CD4-positive, alpha-beta T cell treated with Interleukin-10 for 1 hour (primary cell): ENCODE measurements around the gene AADACL3.

Source experiments
- DNase-seq: peaks from one replicate; pipeline ENCODE4 v3.0.0-alpha.2; 2020

Gene AADACL3

DNA sequence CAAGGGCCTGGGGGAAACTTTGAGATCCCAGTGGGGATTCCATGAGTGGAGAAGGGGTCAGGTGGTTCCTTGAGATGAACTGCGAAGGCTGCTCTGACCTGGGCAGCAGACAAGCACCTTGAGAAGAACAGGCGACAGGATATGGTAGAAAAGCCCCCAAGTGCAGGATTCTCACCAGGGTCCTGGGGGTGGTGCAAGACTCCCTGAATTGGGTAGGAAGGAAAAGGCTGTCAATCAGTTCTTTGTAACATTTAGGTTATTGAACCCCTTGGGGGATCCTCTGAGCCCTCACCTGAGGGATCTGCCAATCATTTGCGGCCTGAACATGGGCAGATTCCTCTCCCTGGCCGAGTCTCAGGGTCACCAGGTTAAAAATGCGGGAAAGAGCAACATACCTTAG lies 55.3 kb downstream of the AADACL3 start:
- no peak for DNase-seq

DNA sequence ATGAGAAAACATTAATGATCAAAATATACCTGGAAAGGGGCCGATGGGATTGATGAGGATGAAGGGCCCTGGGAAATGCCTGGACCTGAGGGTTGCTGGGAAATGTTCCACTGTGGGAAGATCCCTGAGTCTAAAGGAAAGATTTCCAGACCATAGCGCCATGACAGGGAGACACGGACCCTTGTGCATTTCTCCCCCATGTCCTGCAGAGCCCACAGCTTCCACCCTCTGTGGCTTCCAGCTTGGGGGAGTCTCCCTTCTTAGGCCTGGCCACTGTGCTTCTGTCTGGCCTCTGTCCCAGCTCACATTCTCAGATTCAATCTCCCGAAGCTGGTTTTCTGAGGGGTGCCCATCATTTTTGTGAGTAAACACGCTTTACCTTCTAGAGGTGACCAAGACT lies 56.6 kb downstream of the AADACL3 start:
- no peak for DNase-seq

DNA sequence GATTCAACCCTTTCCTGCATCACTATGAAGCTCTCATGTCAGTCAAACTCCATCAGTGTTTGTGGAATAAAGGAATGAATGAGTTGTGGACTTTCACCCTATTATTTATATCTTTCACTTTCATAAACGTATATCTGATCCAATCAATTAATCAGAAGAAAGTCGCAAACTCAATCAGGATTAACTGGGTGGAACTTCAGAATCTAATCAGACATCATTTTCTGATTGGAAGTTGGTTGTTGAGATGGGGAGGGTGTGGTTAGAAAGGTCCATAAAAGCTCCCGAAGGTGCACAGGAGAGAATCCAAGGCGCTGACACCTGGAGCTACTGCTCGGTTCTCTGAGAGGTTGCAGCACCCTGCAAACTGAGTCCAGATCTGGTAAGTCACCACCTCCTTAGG lies 57.5 kb downstream of the AADACL3 start, which contains the start of gene PRAMEF12:
TSS of gene PRAMEF12 (plus strand) at position 301 of the 400 bp plus-strand sequence. CDS start 1,130 bp downstream, outside the sequence.
- no peak for DNase-seq

DNA sequence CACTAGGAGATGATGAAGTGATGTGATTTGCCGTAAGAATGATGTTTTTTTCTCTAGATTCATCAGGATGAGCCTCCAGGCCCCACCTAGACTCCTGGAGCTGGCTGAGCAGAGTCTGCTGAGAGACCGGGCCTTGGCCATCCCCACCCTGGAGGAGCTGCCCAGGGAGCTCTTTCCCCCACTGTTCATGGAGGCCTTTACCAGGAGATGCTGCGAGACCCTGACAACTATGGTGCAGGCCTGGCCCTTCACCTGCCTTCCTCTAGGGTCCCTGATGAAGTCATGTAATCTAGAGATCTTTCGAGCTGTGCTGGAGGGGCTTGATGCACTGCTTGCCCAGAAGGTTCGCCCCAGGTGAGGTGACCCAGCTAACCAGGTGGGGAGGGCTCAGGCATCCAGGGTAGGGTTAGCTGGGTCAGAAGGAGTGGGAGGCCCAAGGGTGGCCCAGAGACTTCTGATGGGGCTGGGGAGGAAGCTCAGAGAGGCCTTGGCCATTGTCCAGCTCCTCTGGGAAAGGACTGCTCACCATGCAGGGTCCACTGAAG lies 59.0 kb downstream of the AADACL3 start:
- DNase-seq, result no peak

DNA sequence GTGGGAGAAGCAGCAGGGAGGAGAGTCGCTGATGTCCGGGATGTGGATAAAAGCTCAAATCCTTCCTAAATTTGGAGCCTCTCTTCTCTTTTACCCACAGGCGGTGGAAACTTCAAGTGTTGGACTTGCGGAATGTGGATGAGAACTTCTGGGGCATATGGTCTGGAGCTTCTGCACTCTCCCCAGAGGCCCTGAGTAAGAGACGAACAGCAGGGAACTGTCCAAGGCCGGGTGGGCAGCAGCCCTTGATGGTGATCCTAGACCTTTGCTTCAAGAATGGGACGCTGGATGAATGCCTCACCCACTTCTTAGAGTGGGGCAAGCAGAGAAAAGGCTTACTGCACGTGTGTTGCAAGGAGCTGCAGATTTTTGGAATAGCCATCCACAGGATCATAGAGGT lies 59.5 kb downstream of the AADACL3 start:
- no peak for DNase-seq

DNA sequence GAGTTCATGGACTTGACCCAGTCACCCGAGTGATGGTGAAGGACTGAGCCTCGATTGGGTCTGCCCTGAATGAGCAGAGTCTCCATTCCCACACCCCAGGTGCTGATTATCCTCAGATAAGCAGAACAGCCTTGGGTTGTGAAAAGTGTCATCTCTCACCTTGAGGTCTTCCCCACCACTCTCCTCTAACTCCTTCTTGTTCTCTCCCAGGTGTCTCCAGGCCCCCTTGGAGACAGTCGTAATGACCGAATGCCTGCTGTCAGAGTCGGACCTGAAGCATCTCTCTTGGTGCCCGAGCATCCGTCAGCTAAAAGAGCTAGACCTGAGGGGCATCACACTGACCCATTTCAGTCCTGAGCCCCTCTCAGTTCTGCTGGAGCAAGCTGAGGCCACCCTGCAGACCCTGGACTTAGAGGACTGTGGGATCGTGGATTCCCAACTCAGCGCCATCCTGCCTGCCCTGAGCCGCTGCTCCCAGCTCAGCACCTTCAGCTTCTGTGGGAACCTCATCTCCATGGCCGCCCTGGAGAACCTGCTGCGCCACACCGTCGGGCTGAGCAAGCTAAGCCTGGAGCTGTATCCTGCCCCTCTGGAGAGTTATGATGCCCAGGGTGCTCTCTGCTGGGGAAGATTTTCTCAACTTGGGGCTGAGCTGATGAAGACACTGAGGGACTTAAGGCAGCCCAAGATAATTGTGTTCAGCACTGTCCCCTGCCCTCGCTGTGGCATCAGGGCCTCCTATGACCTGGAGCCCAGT lies 61.1 kb downstream of the AADACL3 start:
- DNase-seq, result no peak
